CD14-positive monocyte (primary cell): ENCODE measurements around the gene PHF12. TPM values are rescaled to one million over a fixed set of nuclear protein-coding genes. Genes with fewer than 3 reads are reported as not detected.

ENCODE experiments used
- DNase-seq, 3 donors: peaks; one replicate each; pipeline ENCODE4 v3.0.0-alpha.2; 2011 to 2022
- H2AFZ ChIP-seq: 2 replicates; pipeline ENCODE4 v1.6.0; 2012; ENCODE audit warnings: mild to moderate bottlenecking, low read depth, low read length, inconsistent platforms; ENCODE audit not compliant: insufficient read depth, poor library complexity, severe bottlenecking
- H3K27ac ChIP-seq, 2 donors: 1 replicate in 1 of 2; 2 replicates in 1 of 2; pipeline ENCODE4 v1.5.1; 2012 to 2013; ENCODE audit warnings: low read length in 2 of 2, control low read depth in 1 of 2, inconsistent platforms in 1 of 2, low read depth in 1 of 2, mild to moderate bottlenecking in 1 of 2
- H3K27me3 ChIP-seq, 2 donors: one replicate each; pipeline versions ENCODE4 v1.6.0 to v1.6.1; 2011 to 2013; ENCODE audit warnings: low read length in 2 of 2; ENCODE audit not compliant: control insufficient read depth in 2 of 2, insufficient read depth in 2 of 2
- H3K36me3 ChIP-seq, 2 donors: replicated peaks in 1 of 2; 1 replicate in 1 of 2; 2 replicates in 1 of 2; pipeline versions ENCODE4 v1.5.1 to v1.6.1; 2012 to 2013; ENCODE audit warnings: low read length in 2 of 2, control low read depth in 1 of 2, inconsistent platforms in 1 of 2, mild to moderate bottlenecking in 1 of 2; ENCODE audit not compliant: insufficient read depth in 2 of 2, control insufficient read depth in 1 of 2
- H3K4me1 ChIP-seq, 2 donors: 1 replicate in 1 of 2; 2 replicates in 1 of 2; pipeline versions ENCODE4 v1.5.1 to v1.6.1; 2012 to 2013; ENCODE audit warnings: low read length in 2 of 2, control low read depth in 1 of 2, inconsistent platforms in 1 of 2, mild to moderate bottlenecking in 1 of 2, moderate library complexity in 1 of 2; ENCODE audit not compliant: insufficient read depth in 2 of 2, control insufficient read depth in 1 of 2
- H3K4me2 ChIP-seq: replicated peaks from 2 replicates; pipeline ENCODE3; 2012; ENCODE audit warnings: low read length, moderate library complexity, mild to moderate bottlenecking; ENCODE audit not compliant: poor library complexity, severe bottlenecking; ENCODE audit errors: extremely low read depth
- H3K4me3 ChIP-seq, 3 experiments: fragments of 200-600 bp in 1 of 3; sonication (generic) in 1 of 3; replicated peaks in 1 of 3; 1 replicate in 2 of 3; 2 replicates in 1 of 3; pipeline ENCODE4 v1.5.1; 2011 to 2013; ENCODE audit warnings: low read length in 3 of 3, mild to moderate bottlenecking in 3 of 3, control low read depth in 2 of 3, low read depth in 2 of 3, inconsistent platforms in 1 of 3, moderate library complexity in 1 of 3
- H3K79me2 ChIP-seq: 2 replicates; pipeline ENCODE4 v1.6.0; 2012; ENCODE audit warnings: mild to moderate bottlenecking, control low read depth, inconsistent platforms, low read length, moderate library complexity; ENCODE audit not compliant: insufficient read depth
- H3K9ac ChIP-seq: 2 replicates; pipeline ENCODE4 v1.6.0; 2017; ENCODE audit warnings: low read length, mild to moderate bottlenecking; ENCODE audit not compliant: insufficient read depth, poor library complexity, severe bottlenecking
- H3K9me3 ChIP-seq, 2 donors: replicated peaks in 1 of 2; 1 replicate in 1 of 2; 2 replicates in 1 of 2; pipeline versions ENCODE4 v1.5.1 to v1.6.1; 2012 to 2013; ENCODE audit warnings: low read length in 2 of 2, control low read depth in 1 of 2; ENCODE audit not compliant: control insufficient read depth in 1 of 2, insufficient read depth in 1 of 2
- H4K20me1 ChIP-seq: 2 replicates; pipeline ENCODE4 v1.6.0; 2012; ENCODE audit warnings: mild to moderate bottlenecking, low read length, control low read depth, moderate library complexity; ENCODE audit not compliant: insufficient read depth
- H3K27ac Mint-ChIP-seq, 7 donors: one replicate each; pipeline ENCODE4 v1.8.0; 2020; ENCODE audit warnings: mild to moderate bottlenecking in 7 of 7, mixed read lengths in 7 of 7, moderate library complexity in 6 of 7, inconsistent platforms in 2 of 7
- H3K27me3 Mint-ChIP-seq, 3 donors: one replicate each; pipeline ENCODE4 v1.8.0; 2021 to 2022; ENCODE audit warnings: low read depth in 3 of 3, mild to moderate bottlenecking in 3 of 3, mixed read lengths in 3 of 3, moderate library complexity in 3 of 3, inconsistent platforms in 1 of 3
- H3K36me3 Mint-ChIP-seq, 2 donors: one replicate each; pipeline ENCODE4 v1.8.0; 2020; ENCODE audit warnings: mixed read lengths in 2 of 2, inconsistent platforms in 1 of 2, mild to moderate bottlenecking in 1 of 2
- H3K4me1 Mint-ChIP-seq: one replicate; pipeline ENCODE4 v1.8.0; 2020; ENCODE audit warnings: mild to moderate bottlenecking, mixed read lengths
- H3K4me3 Mint-ChIP-seq, 2 donors: one replicate each; pipeline ENCODE4 v1.8.0; 2020; ENCODE audit warnings: mild to moderate bottlenecking in 2 of 2, mixed read lengths in 2 of 2, moderate library complexity in 1 of 2
- H3K9me3 Mint-ChIP-seq, 7 donors: one replicate each; pipeline ENCODE4 v1.8.0; 2020 to 2022; ENCODE audit warnings: mixed read lengths in 7 of 7, mild to moderate bottlenecking in 6 of 7, moderate library complexity in 6 of 7, inconsistent platforms in 2 of 7
- WGBS: methylation state at CpG from one replicate; pipeline ENCODE4 v1.1.5; 2013; ENCODE audit warnings: missing lambda C conversion rate; ENCODE audit not compliant: insufficient coverage; 5-methylcytosine and 5-hydroxymethylcytosine counted together
- intact Hi-C, 2 donors: fragments of 100-400 bp; cut with micrococcal nuclease; formaldehyde crosslinking; loops; one replicate each; pipeline versions ENCODE4 v1.15.0 to v1.15.1; 2023
- polyA plus RNA-seq, 3 donors: library from polyadenylated mRNA; depleted of rRNA in 1 of 3; unstranded in 2 of 3; stranded (reverse) in 1 of 3; fragments of 300-500 nt in 2 of 3; fragments of >200 nt in 1 of 3; fragmentation: Illumina TruSeq in 2 of 3; gene quantifications; 1 replicate in 2 of 3; 2 replicates in 1 of 3; pipeline ENCODE4 v1.2.3, GENCODE V29; 2012 to 2021
- TF ChIP-seq, protein P1 (sequence below): fragments of 200-600 bp; IDR thresholded peaks from one replicate; pipeline ENCODE4 v1.8.0; 2022; ENCODE audit warnings: antibody characterized with exemption, mild to moderate bottlenecking

The PHF12 gene
- polyA plus RNA-seq, 3 donors: 1.4 to 62.5 (median 2.5) TPM

DNA sequence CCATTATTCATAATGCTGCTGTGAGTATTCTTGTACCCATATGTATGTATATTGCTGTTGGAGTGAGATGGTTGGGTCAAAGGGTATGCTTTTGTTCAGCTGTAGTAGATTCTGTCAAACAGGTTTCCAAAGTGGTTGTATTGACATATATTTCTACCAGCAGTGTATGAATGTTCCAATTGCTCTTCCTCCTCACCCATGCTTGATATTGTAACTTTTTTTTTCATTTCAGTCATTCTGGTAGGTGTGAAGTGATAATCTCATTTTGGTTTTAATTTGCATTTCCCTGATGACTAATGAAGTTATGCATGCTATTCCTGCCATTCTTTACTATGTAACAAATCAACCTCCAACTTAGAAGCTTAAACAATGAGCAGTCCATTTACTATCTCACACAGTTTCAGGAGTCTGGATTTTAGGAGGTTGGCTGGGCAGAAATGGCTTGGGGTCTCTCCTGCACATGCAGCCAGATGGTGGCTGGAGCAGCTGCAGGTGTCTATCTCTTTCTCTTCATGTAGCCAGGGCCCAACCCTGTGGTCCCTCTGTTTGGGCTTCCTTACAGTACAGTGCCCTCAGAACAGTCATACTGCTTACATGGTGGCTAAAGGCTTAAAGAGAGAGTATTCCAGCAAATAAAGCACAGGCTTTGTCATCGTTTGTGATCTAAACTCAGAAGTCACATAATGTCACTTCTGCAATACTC lies 75.3 kb downstream of the PHF12 start:
- no peak overlapping the region for H3K4me2 ChIP-seq
- Mint-ChIP-seq H3K9me3 (peaks cover 0 to 2% (median 0%) of the 10 kb centered on the region in 7 donors), H3K27ac (peak overlapping the region in 1 of 7 donors; percentile 9)

GRCh38 chr17:28874750-28875149 lies 76.6 kb downstream of the PHF12 start:
- peaks cover 11 to 20% of the 10 kb centered on the region in 2 donors for H3K36me3 ChIP-seq
- H3K27ac Mint-ChIP-seq: no peak overlapping the region
- H3K4me3 Mint-ChIP-seq: no peak overlapping the region
- no peak overlapping the region for H3K9ac ChIP-seq
- no peaks in the 10 kb centered on the region for H3K4me1 ChIP-seq
- H3K9me3 ChIP-seq: no peaks in the 10 kb centered on the region
- H4K20me1 ChIP-seq: peaks cover 10% of the 10 kb centered on the region
- no peak overlapping the region for H2AFZ ChIP-seq
- H3K9me3 Mint-ChIP-seq: peaks cover 0 to 2% (median 0%) of the 10 kb centered on the region in 7 donors
- TF ChIP-seq, protein P1, sequence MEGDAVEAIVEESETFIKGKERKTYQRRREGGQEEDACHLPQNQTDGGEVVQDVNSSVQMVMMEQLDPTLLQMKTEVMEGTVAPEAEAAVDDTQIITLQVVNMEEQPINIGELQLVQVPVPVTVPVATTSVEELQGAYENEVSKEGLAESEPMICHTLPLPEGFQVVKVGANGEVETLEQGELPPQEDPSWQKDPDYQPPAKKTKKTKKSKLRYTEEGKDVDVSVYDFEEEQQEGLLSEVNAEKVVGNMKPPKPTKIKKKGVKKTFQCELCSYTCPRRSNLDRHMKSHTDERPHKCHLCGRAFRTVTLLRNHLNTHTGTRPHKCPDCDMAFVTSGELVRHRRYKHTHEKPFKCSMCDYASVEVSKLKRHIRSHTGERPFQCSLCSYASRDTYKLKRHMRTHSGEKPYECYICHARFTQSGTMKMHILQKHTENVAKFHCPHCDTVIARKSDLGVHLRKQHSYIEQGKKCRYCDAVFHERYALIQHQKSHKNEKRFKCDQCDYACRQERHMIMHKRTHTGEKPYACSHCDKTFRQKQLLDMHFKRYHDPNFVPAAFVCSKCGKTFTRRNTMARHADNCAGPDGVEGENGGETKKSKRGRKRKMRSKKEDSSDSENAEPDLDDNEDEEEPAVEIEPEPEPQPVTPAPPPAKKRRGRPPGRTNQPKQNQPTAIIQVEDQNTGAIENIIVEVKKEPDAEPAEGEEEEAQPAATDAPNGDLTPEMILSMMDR: no peak
- intact Hi-C loops: no loop called here
- H3K27ac ChIP-seq: no peak overlapping the region
- no peaks in the 10 kb centered on the region for H3K27me3 ChIP-seq
- peaks cover 3% of the 10 kb centered on the region for H3K4me1 Mint-ChIP-seq
- H3K36me3 Mint-ChIP-seq: peaks cover 16 to 17% of the 10 kb centered on the region in 2 donors
- H3K27me3 Mint-ChIP-seq: peaks cover 0 to 5% (median 0%) of the 10 kb centered on the region in 3 donors
- no CpG with 5 or more reads among the region's 3 CpGs for WGBS
- DNase-seq: no peak
- H3K4me3 ChIP-seq: no peak overlapping the region
- H3K79me2 ChIP-seq: no peaks in the 10 kb centered on the region
- no peak overlapping the region for H3K4me2 ChIP-seq

More for the DNA sequence above, 75.3 kb downstream of the PHF12 start:
- Mint-ChIP-seq H3K36me3 (peaks cover 29% of the 10 kb centered on the region in 2 donors), H3K4me3 (no peak overlapping the region), H3K4me1 (peaks cover 1% of the 10 kb centered on the region), H3K27me3 (peaks cover 0 to 5% (median 0%) of the 10 kb centered on the region in 3 donors)
- DNase-seq: no peak
- H3K36me3 ChIP-seq: peaks cover 24 to 32% of the 10 kb centered on the region in 2 donors
- no peaks in the 10 kb centered on the region for H3K27me3 ChIP-seq
- H3K4me3 ChIP-seq: no peak overlapping the region
- H3K4me1 ChIP-seq: no peaks in the 10 kb centered on the region
- intact Hi-C loops: no loop called here
- no peak overlapping the region for H3K27ac ChIP-seq
- no CpG with 5 or more reads among the region's 1 CpG for WGBS
- no peaks in the 10 kb centered on the region for H3K9me3 ChIP-seq
- no peak overlapping the region for H3K9ac ChIP-seq
- H3K79me2 ChIP-seq: no peaks in the 10 kb centered on the region
- TF ChIP-seq, protein P1: no peak
- H4K20me1 ChIP-seq: peaks cover 23% of the 10 kb centered on the region
- H2AFZ ChIP-seq: no peak overlapping the region
